Astrocyte (in vitro differentiated cells and primary cell): Measurements from ENCODE around the gene SNX8.

Source experiments
- EZH2 ChIP-seq: IDR thresholded peaks from 2 replicates; pipeline ENCODE4 v1.6.1; 2012; ENCODE audit warnings: mild to moderate bottlenecking, low read length, inconsistent platforms; ENCODE audit not compliant: insufficient read depth
- TF ChIP-seq, protein P1 (sequence below): IDR thresholded peaks from 2 replicates; pipeline ENCODE4 v1.5.1; 2011; ENCODE audit warnings: low read depth, mild to moderate bottlenecking, inconsistent platforms, low read length, moderate library complexity; ENCODE audit not compliant: insufficient read depth

DNA sequence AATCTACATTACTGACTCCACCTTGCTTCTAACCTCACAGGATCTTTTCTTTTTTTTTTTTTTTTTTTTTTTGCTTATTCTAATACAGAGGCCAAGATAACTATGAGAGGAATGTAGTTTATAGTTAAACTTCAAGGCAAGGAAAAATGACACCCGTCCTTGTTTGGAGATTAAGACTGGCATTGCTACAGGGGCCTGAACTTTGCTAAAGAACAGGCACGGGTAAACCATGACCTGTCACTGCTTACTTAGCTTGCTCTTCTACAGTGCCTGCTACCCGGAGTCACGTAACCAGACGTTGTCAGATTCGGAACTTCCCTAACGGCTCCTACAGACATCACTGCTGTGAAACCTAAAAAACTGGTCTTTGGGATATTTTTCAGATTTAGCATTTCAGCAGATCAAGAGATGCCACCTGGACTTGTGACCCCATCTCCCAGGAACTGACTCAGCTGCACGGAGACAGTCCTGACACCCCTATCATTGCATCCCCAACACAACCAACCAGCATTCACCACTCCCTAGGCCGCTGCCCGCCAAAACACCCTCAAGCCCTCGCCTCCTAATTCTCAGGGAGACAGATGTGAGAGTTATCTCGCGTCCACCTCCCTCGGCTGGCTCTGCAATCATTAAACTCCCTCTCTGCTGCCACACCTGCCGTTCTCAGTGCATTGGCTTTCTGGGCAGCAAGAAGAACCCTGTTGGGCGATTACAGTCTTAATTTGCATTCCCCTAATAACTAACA is 109.0 kb downstream of the SNX8 start:
- TF ChIP-seq, protein P1, sequence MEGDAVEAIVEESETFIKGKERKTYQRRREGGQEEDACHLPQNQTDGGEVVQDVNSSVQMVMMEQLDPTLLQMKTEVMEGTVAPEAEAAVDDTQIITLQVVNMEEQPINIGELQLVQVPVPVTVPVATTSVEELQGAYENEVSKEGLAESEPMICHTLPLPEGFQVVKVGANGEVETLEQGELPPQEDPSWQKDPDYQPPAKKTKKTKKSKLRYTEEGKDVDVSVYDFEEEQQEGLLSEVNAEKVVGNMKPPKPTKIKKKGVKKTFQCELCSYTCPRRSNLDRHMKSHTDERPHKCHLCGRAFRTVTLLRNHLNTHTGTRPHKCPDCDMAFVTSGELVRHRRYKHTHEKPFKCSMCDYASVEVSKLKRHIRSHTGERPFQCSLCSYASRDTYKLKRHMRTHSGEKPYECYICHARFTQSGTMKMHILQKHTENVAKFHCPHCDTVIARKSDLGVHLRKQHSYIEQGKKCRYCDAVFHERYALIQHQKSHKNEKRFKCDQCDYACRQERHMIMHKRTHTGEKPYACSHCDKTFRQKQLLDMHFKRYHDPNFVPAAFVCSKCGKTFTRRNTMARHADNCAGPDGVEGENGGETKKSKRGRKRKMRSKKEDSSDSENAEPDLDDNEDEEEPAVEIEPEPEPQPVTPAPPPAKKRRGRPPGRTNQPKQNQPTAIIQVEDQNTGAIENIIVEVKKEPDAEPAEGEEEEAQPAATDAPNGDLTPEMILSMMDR: no peak
- no peak for TF ChIP-seq EZH2
